HG03159 (cell line): Measurements from ENCODE around the gene ERCC2.

ENCODE experiments used
- ATAC-seq: cut with Tn5 transposase; IDR thresholded peaks from one replicate; pipeline ENCODE4 v1.9.1; 2021; ENCODE audit warnings: mild to moderate bottlenecking, moderate library complexity; ENCODE audit not compliant: unreplicated experiment

Gene ERCC2

DNA sequence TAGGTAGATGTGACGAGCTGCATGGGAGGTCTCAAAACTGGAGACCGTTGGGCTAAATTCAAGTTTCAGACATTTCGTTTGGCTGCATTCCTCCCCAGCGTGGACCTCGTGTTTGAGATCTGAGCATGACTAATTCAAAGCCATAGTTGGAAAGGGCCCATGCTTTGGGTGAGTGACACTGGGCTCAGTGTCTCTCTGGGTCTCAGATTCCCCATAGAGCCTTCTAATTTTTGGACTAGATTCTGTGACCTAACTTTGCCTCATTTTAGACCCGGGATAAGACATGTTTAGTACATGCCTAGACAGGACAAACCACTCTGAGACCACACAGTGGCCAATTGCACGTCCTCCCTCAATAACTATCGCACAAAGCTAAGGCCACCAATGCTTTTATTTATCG lies 64.3 kb downstream of the ERCC2 start:
- ATAC-seq = no peak

DNA sequence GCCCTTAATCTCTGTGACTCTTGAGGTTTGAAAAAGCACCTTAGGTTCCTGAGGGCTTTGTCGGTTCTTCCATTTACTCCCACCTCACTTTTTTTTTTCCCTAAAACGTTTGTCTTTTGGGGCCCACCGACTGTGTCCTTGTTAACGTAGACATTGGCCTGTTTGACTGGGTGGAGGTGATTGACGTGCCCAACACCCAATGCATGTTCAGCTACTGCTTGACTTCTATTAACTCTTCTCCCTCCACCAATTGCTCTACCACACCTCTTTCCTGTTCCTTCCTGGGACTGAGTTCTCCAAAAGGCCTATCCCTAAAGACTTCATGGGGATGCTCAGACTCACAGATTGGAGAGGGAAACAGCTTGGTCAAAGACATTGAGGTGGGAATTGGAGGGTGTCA lies 65.0 kb downstream of the ERCC2 start:
- ATAC-seq = no peak

- no peak for ATAC-seq
Measured at GRCh38 chr19:45305007-45305406, 65.4 kb downstream of the ERCC2 start.

DNA sequence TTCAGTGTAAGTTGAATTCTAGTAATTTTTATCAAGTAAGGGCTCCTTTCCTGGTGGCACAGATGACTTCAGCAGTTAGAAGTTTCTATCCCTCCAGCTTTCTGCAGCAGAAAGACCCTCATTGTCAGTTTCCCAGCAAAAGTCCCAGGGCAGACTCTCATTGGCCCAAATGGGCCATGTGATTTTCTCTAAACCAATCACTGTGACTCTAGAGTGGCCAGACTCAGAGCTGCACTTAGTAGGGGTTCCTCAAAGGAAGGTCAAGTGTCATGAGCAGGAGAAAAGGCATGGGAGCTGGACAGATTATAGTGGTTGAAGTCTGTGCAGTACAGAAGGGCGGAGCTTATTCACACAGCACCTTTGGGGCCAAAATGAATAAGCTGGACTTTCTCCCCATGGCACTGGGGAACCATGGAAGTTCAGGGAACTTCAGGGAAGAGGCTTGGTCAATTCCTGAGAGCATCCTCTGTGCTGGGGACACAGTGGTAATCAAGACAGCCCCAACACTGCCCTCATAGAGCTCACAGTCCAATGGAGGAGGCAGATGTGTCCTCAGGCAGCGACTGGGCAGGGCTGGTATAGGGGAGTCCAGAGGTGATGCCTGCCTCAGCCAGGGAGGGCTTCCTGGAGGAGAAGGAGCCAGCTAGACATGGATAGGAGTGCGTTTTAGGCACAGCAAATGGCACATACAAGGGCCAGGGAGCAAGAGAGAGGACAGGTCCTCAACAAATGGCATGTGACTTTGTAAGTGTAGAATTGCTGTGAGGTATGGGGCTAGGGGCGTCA lies 66.0 kb downstream of the ERCC2 start:
- ATAC-seq = no peak

DNA sequence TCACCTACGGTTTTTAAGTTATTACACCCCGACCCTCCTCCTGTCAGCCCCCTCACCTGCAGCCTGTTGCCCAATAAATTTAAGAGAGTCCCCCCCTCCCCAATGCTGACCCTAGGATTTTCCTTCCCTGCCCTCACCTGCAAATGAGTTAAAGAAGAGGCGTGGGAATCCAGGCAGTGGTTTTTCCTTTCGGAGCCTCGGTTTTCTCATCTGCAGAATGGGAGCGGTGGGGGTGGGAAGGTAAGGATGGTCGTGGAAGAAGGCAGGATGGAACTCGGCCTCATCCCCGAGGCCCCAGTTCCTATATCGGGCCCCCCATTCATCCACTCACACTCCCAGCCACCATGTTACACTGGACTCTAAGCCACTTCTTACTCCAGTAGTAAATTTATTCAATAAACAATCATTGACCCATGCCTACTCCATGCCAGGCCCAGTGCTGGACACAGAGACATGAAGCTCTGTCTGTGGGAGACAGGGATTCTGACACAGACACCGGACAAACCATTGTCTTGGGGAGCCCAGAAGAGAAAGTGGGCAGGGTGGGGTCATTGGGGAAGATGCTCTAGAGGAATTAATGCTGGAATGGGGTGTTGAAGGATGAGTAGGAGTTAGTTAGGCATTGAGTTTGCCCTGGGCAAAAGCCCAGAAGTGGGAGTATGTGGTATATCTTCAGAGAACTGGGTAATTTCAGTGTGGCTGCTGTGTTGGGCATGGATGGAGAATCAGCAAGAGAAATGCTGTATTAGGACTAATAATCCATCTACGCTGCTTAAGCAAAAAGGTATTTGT lies 66.9 kb downstream of the ERCC2 start:
- ATAC-seq = no peak

DNA sequence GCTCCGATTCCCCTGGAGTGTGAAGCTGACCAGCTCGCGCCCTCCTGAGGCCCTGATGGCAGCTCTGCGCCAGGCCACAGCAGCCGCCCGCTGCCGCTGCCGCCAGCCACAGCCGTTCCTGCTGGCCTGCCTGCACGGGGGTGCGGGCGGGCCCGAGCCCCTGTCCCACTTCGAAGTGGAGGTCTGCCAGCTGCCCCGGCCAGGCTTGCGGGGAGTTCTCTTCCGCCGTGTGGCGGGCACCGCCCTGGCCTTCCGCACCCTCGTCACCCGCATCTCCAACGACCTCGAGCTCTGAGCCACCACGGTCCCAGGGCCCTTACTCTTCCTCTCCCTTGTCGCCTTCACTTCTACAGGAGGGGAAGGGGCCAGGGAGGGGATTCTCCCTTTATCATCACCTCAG lies 68.0 kb downstream of the ERCC2 start:
- ATAC-seq = no peak
